IMR-90 (cell line): ENCODE results near the gene EXOC6. TPM values are rescaled to one million over a fixed set of nuclear protein-coding genes. Genes with fewer than 3 reads are reported as not detected.

Experiments
- ATAC-seq: fragments of 200-7000 bp; cut with Tn5 transposase; 2 replicates; pipeline ENCODE4 v1.9.1; 2020; ENCODE audit warnings: low read depth, mild to moderate bottlenecking, moderate library complexity
- BruUV-seq: library from RNA; stranded (reverse); fragments of 400-500 nt; replicated peaks from 2 replicates; lab custom pipeline; 2021; lab: Mats Ljungman, UMichigan
- CTCF ChIA-PET: fragments of 300-600 bp; formaldehyde crosslinking; extraction: SDS; loops from one replicate; lab custom pipeline; 2021; ENCODE audit warnings: antibody characterized with exemption; lab: Yijun Ruan, JAX
- POLR2A ChIA-PET: fragments of 300-600 bp; sonication (Branson Sonifier 250); formaldehyde crosslinking; loops from one replicate; lab custom pipeline; 2022; ENCODE audit warnings: antibody characterized with exemption; ENCODE audit not compliant: unreplicated experiment; lab: Charles Lee
- DNase-seq: peaks from one replicate; pipeline ENCODE4 v3.0.0; 2013
- H2AFZ ChIP-seq: replicated peaks from 2 replicates; pipeline ENCODE3; 2013; ENCODE audit warnings: low read length, mild to moderate bottlenecking; ENCODE audit not compliant: poor library complexity
- H2AK5ac ChIP-seq: 2 replicates; pipeline ENCODE4 v1.6.1; 2013; ENCODE audit warnings: low read depth, low read length, inconsistent platforms
- H2AK9ac ChIP-seq: replicated peaks from 2 replicates; pipeline ENCODE3; 2013; ENCODE audit warnings: mild to moderate bottlenecking, low read depth, low read length, moderate library complexity; ENCODE audit not compliant: poor library complexity
- H2BK120ac ChIP-seq: 2 replicates; pipeline ENCODE4 v1.6.1; 2013; ENCODE audit warnings: low read depth, low read length, inconsistent platforms
- H2BK15ac ChIP-seq: 3 replicates; pipeline ENCODE4 v1.6.1; 2013; ENCODE audit warnings: low read depth, low read length, inconsistent platforms
- H2BK20ac ChIP-seq: 2 replicates; pipeline ENCODE4 v1.6.1; 2013; ENCODE audit warnings: low read depth, mild to moderate bottlenecking, inconsistent platforms, low read length, moderate library complexity
- H2BK5ac ChIP-seq: 2 replicates; pipeline ENCODE4 v1.6.1; 2013; ENCODE audit warnings: mild to moderate bottlenecking, low read depth, low read length, inconsistent platforms; ENCODE audit not compliant: poor library complexity, severe bottlenecking
- H3K14ac ChIP-seq: replicated peaks from 2 replicates; pipeline ENCODE4 v1.6.1; 2013; ENCODE audit warnings: low read depth, low read length, inconsistent platforms
- H3K18ac ChIP-seq: 2 replicates; pipeline ENCODE4 v1.6.1; 2013; ENCODE audit warnings: low read depth, low read length, control low read depth
- H3K23ac ChIP-seq: 2 replicates; pipeline ENCODE4 v1.6.1; 2013; ENCODE audit warnings: low read depth, low read length, inconsistent platforms
- H3K27ac ChIP-seq: 2 replicates; pipeline ENCODE4 v1.5.1; 2013; ENCODE audit warnings: mild to moderate bottlenecking, control low read depth, low read length; ENCODE audit not compliant: insufficient read depth
- H3K27me3 ChIP-seq: 2 replicates; pipeline ENCODE4 v1.6.1; 2013; ENCODE audit warnings: low read length; ENCODE audit not compliant: control insufficient read depth, insufficient read depth
- H3K36me3 ChIP-seq: 2 replicates; pipeline ENCODE4 v1.6.1; 2013; ENCODE audit warnings: low read length, mixed read lengths; ENCODE audit not compliant: control insufficient read depth, insufficient read depth
- H3K4ac ChIP-seq: 2 replicates; pipeline ENCODE4 v1.6.1; 2013; ENCODE audit warnings: low read depth, low read length, inconsistent platforms
- H3K4me1 ChIP-seq: 2 replicates; pipeline ENCODE4 v1.6.1; 2013; ENCODE audit warnings: low read length, mixed read lengths; ENCODE audit not compliant: control insufficient read depth, insufficient read depth
- H3K4me2 ChIP-seq: 2 replicates; pipeline ENCODE4 v1.6.1; 2013; ENCODE audit warnings: low read depth, mild to moderate bottlenecking, control low read depth, low read length, moderate library complexity
- H3K4me3 ChIP-seq: 2 replicates; pipeline ENCODE4 v1.5.1; 2013; ENCODE audit warnings: low read depth, mild to moderate bottlenecking, control low read depth, low read length, moderate library complexity; ENCODE audit not compliant: insufficient read depth
- H3K56ac ChIP-seq: 2 replicates; pipeline ENCODE4 v1.6.1; 2013; ENCODE audit warnings: low read length, inconsistent platforms; ENCODE audit not compliant: insufficient read depth; ENCODE audit errors: extremely low read depth
- H3K79me1 ChIP-seq, 2 experiments: 2 replicates each; pipeline ENCODE4 v1.6.1; 2013; ENCODE audit warnings: low read length in 2 of 2, inconsistent platforms in 1 of 2, low read depth in 1 of 2
- H3K9ac ChIP-seq: 2 replicates; pipeline ENCODE4 v1.6.1; 2013; ENCODE audit warnings: low read depth, low read length, control low read depth
- H3K9me1 ChIP-seq: 2 replicates; pipeline ENCODE4 v1.6.1; 2013; ENCODE audit warnings: low read length, inconsistent platforms; ENCODE audit not compliant: insufficient read depth
- H3K9me3 ChIP-seq: 2 replicates; pipeline ENCODE4 v1.6.1; 2013; ENCODE audit warnings: low read length; ENCODE audit not compliant: control insufficient read depth, insufficient read depth
- H4K20me1 ChIP-seq: 2 replicates; pipeline ENCODE4 v1.6.1; 2013; ENCODE audit warnings: low read length, inconsistent platforms; ENCODE audit not compliant: insufficient read depth
- H4K5ac ChIP-seq: 2 replicates; pipeline ENCODE4 v1.6.1; 2013; ENCODE audit warnings: mild to moderate bottlenecking, low read depth, low read length, control low read depth
- H4K8ac ChIP-seq, 2 experiments: 2 replicates each; pipeline ENCODE4 v1.6.1; 2013; ENCODE audit warnings: low read depth in 2 of 2, low read length in 2 of 2, control low read depth in 1 of 2, inconsistent platforms in 1 of 2
- H4K91ac ChIP-seq: 2 replicates; pipeline ENCODE4 v1.6.1; 2013; ENCODE audit warnings: low read depth, low read length, inconsistent platforms; ENCODE audit not compliant: insufficient read depth
- CEBPB ChIP-seq: IDR thresholded peaks from 2 replicates; pipeline ENCODE4 v1.6.1; 2012; ENCODE audit warnings: low read depth, low read length, improper control_type of control experiment
- CHD1 ChIP-seq: IDR thresholded peaks from 2 replicates; pipeline ENCODE4 v1.6.1; 2012; ENCODE audit warnings: low read depth, low read length, improper control_type of control experiment
- ELK1 ChIP-seq: fragments of 150-350 bp; IDR thresholded peaks from 2 replicates; pipeline ENCODE4 v1.6.1; 2016; ENCODE audit warnings: low read depth, mild to moderate bottlenecking, low read length, moderate library complexity, borderline replicate concordance
- FOS ChIP-seq: fragments of 150-350 bp; IDR thresholded peaks from 2 replicates; pipeline ENCODE4 v1.6.1; 2016; ENCODE audit warnings: low read depth, low read length
- MAZ ChIP-seq: IDR thresholded peaks from 2 replicates; pipeline ENCODE4 v1.6.1; 2012; ENCODE audit warnings: low read depth, mild to moderate bottlenecking, low read length, improper control_type of control experiment, moderate library complexity, borderline replicate concordance
- MXI1 ChIP-seq: IDR thresholded peaks from 2 replicates; pipeline ENCODE4 v1.6.1; 2012; ENCODE audit warnings: low read depth, mild to moderate bottlenecking, low read length, moderate library complexity, borderline replicate concordance
- NFE2L2 ChIP-seq: fragments of 150-350 bp; IDR thresholded peaks from 2 replicates; pipeline ENCODE4 v1.6.1; 2016; ENCODE audit warnings: low read depth, mild to moderate bottlenecking, low read length
- POLR2A ChIP-seq: IDR thresholded peaks from 2 replicates; pipeline ENCODE4 v1.6.1; 2012; ENCODE audit warnings: mild to moderate bottlenecking, low read depth, low read length
- RAD21 ChIP-seq: IDR thresholded peaks from 2 replicates; pipeline ENCODE4 v1.6.1; 2012; ENCODE audit warnings: low read length, improper control_type of control experiment
- RCOR1 ChIP-seq: IDR thresholded peaks from 2 replicates; pipeline ENCODE4 v1.6.1; 2012; ENCODE audit warnings: mild to moderate bottlenecking, low read length, improper control_type of control experiment; ENCODE audit not compliant: insufficient replicate concordance
- RFX5 ChIP-seq: IDR thresholded peaks from 2 replicates; pipeline ENCODE4 v1.8.0; 2012; ENCODE audit warnings: low read depth, mild to moderate bottlenecking, low read length, moderate library complexity
- SMC3 ChIP-seq: fragments of 150-350 bp; IDR thresholded peaks from 2 replicates; pipeline ENCODE4 v1.6.1; 2016; ENCODE audit warnings: low read depth, mild to moderate bottlenecking, antibody characterized with exemption, low read length, moderate library complexity
- WGBS, 2 experiments: methylation state at CpG; one replicate each; pipeline versions ENCODE4 v1.1.5 to v1.1.7; 2013; ENCODE audit warnings: missing lambda C conversion rate in 2 of 2; ENCODE audit not compliant: insufficient read length in 1 of 2; ENCODE audit errors: extremely low coverage in 2 of 2; 5-methylcytosine and 5-hydroxymethylcytosine counted together
- dilution Hi-C: fragments of 300-500 bp; cut with HindIII; formaldehyde crosslinking; loops from one replicate; pipeline ENCODE4 v1.14.3; 2018; ENCODE audit warnings: low sequenced_read_pairs; ENCODE audit not compliant: unreplicated experiment
- in situ Hi-C: fragments of 300-500 bp; cut with MboI; formaldehyde crosslinking; loops from 3 replicates; pipeline ENCODE4 v1.14.3; 2019; ENCODE audit warnings: low sequenced_read_pairs, inconsistent platforms, mixed read lengths
- intact Hi-C: fragments of 100-400 bp; cut with micrococcal nuclease; formaldehyde crosslinking; loops from 2 replicates; pipeline ENCODE4 v1.10.0; 2022
- polyA plus RNA-seq, 3 experiments: library from polyadenylated mRNA; depleted of rRNA; stranded (reverse); fragments of >200 nt; gene quantifications; 2 replicates each; pipeline ENCODE4 v1.2.3, GENCODE V29; 2012; ENCODE audit warnings: low replicate concordance in 1 of 3
- total RNA-seq: library from RNA; depleted of rRNA; stranded (reverse); fragments of >200 nt; gene quantifications from 2 replicates; pipeline ENCODE4 v1.2.3, GENCODE V29; 2012
- TF ChIP-seq, protein P1 (sequence below): fragments of 150-350 bp; IDR thresholded peaks from 2 replicates; pipeline ENCODE4 v1.6.1; 2017; ENCODE audit warnings: mild to moderate bottlenecking, antibody characterized with exemption, low read length, low read depth

The EXOC6 gene
- total and polyA plus RNA-seq, 2 of the 4 experiments (the other 2 are of a cell fraction), result 4.5 to 11.5 TPM

GRCh38 chr10:93103953-93104352 is 255.6 kb downstream of the EXOC6 start:
- BruUV-seq, result no TSS peak
- in situ Hi-C loops (no loop called here), dilution Hi-C loops (loop anchor here (25.0 kb wide), 1 partner anchor 183 kb away; no protein-coding TSS in a partner anchor)

More at GRCh38 chr10:93103953-93104352, 255.6 kb downstream of the EXOC6 start:
- Histone ChIP-seq H3K4me3 (no peak overlapping the region), H3K56ac (no peak overlapping the region), H3K36me3 (no peaks in the 10 kb centered on the region), H4K91ac (no peak overlapping the region), H2BK5ac (no peak overlapping the region), H2AK9ac (no peak overlapping the region), H3K14ac (no peak overlapping the region), H3K4ac (no peak overlapping the region), H4K20me1 (no peaks in the 10 kb centered on the region), H3K4me2 (no peak overlapping the region), H3K9ac (no peak overlapping the region), H2BK20ac (no peak overlapping the region), H3K18ac (no peak overlapping the region), H3K27ac (no peak overlapping the region), H2AFZ (no peak overlapping the region), H3K9me3 (no peaks in the 10 kb centered on the region), H3K79me1 (no peaks in the 10 kb centered on the region), H2BK15ac (no peak overlapping the region), H3K9me1 (no peaks in the 10 kb centered on the region), H3K4me1 (no peaks in the 10 kb centered on the region), H3K23ac (no peak overlapping the region), H2BK120ac (no peak overlapping the region), H3K27me3 (no peaks in the 10 kb centered on the region), H4K5ac (no peak overlapping the region), H2AK5ac (no peak overlapping the region), H4K8ac (no peak overlapping the region)
- ChIA-PET CTCF (interaction anchor here (0.8 kb wide), 1 partner anchor 106 kb away, joined by 3 read pairs; no protein-coding TSS in a partner anchor), POLR2A (no interaction called here)
- no peak for ATAC-seq
- no CpG with 5 or more reads among the region's 1 CpG for WGBS, 2 experiments
- no peak for TF ChIP-seq RCOR1
- TF ChIP-seq NFE2L2, result no peak
- no peak for TF ChIP-seq ELK1
- TF ChIP-seq CEBPB, result no peak
- no peak for TF ChIP-seq POLR2A
- no peak for TF ChIP-seq SMC3
- no peak for TF ChIP-seq RFX5
- TF ChIP-seq MAZ, result no peak
- TF ChIP-seq, protein P1, sequence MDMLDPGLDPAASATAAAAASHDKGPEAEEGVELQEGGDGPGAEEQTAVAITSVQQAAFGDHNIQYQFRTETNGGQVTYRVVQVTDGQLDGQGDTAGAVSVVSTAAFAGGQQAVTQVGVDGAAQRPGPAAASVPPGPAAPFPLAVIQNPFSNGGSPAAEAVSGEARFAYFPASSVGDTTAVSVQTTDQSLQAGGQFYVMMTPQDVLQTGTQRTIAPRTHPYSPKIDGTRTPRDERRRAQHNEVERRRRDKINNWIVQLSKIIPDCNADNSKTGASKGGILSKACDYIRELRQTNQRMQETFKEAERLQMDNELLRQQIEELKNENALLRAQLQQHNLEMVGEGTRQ, result no peak
- TF ChIP-seq CHD1, result no peak
- TF ChIP-seq FOS, result no peak
- TF ChIP-seq MXI1, result no peak
- no peak for TF ChIP-seq RAD21
- no peak for DNase-seq
- intact Hi-C loops, result no loop called here
